Measurements from ENCODE around the gene PRLR. TPM values are rescaled to one million over a fixed set of nuclear protein-coding genes. Genes with fewer than 3 reads are reported as not detected.

Gene PRLR
- total RNA-seq, 3 donors from 2014 or later (not counting 1 experiment from before 2014, with no cell fraction given): 0.05 to 0.16 (median 0.09) TPM

GRCh38 chr5:35002459-35002858, 227.8 kb downstream of the PRLR start:
- Histone ChIP-seq H3K4me3 (ENCODE audit: low read length) (no peak overlapping the region), H3K27ac (ENCODE audit: low read length) (no peak overlapping the region), H3K36me3 (ENCODE audit: control insufficient read depth, insufficient read depth, low read length) (no peaks in the 10 kb centered on the region), H3K4me1 (ENCODE audit: control insufficient read depth, insufficient read depth, low read length) (no peaks in the 10 kb centered on the region), H3K27me3 (ENCODE audit: control insufficient read depth, insufficient read depth, low read length) (no peaks in the 10 kb centered on the region), H3K9me3 (ENCODE audit: control insufficient read depth, insufficient read depth, low read length) (no peaks in the 10 kb centered on the region)
- 97% methylated on average over 6 of the region's 6 CpGs for WGBS (ENCODE audit: insufficient coverage)
- ATAC-seq: no peak
- H3K27ac Mint-ChIP-seq: no peak overlapping the region
- no peaks in the 10 kb centered on the region for H3K36me3 Mint-ChIP-seq
- H3K4me3 Mint-ChIP-seq: no peak overlapping the region
- no peaks in the 10 kb centered on the region for H3K9me3 Mint-ChIP-seq
- no peak for TF ChIP-seq CTCF (IDR thresholded peaks at IDR 0.05)
- H3K4me1 Mint-ChIP-seq: no peaks in the 10 kb centered on the region
- DNase-seq: no peak
- intact Hi-C loops (cut with micrococcal nuclease): no loop called here
- H3K27me3 Mint-ChIP-seq (ENCODE audit: low read depth in 2 of 2): peaks cover 0 to 14% of the 10 kb centered on the region in 2 donors

- H3K4me3 ChIP-seq (ENCODE audit: low read length): no peak overlapping the region
- no peak overlapping the region for H3K27ac Mint-ChIP-seq
Measured at GRCh38 chr5:35001842-35002241, 228.4 kb downstream of the PRLR start.

More at GRCh38 chr5:35001842-35002241, 228.4 kb downstream of the PRLR start:
- Histone ChIP-seq H3K27ac (ENCODE audit: low read length) (no peak overlapping the region), H3K4me1 (ENCODE audit: control insufficient read depth, insufficient read depth, low read length) (no peaks in the 10 kb centered on the region), H3K36me3 (ENCODE audit: control insufficient read depth, insufficient read depth, low read length) (no peaks in the 10 kb centered on the region), H3K9me3 (ENCODE audit: control insufficient read depth, insufficient read depth, low read length) (no peaks in the 10 kb centered on the region), H3K27me3 (ENCODE audit: control insufficient read depth, insufficient read depth, low read length) (no peaks in the 10 kb centered on the region)
- H3K27me3 Mint-ChIP-seq (ENCODE audit: low read depth in 2 of 2): peaks cover 0 to 11% of the 10 kb centered on the region in 2 donors
- H3K9me3 Mint-ChIP-seq: no peaks in the 10 kb centered on the region
- no peak for TF ChIP-seq CTCF (IDR thresholded peaks at IDR 0.05)
- H3K36me3 Mint-ChIP-seq: no peaks in the 10 kb centered on the region
- 100% methylated on average over 1 of the region's 3 CpGs for WGBS (ENCODE audit: insufficient coverage)
- H3K4me3 Mint-ChIP-seq: no peak overlapping the region
- no peaks in the 10 kb centered on the region for H3K4me1 Mint-ChIP-seq
- no peak for DNase-seq
- no peak for ATAC-seq
- intact Hi-C loops (cut with micrococcal nuclease): no loop called here

Other genes starting within 250 kb of the PRLR start
- gene AGXT2, start 182.5 kb downstream of the PRLR start, total RNA-seq: not detected

Data from natural killer cell (primary cell).